Activated CD4-positive, alpha-beta T cell treated with anti-CD3 and anti-CD28 coated beads for 36 hours (primary cell): ENCODE results near the gene SLC7A4. TPM values are rescaled to one million over a fixed set of nuclear protein-coding genes. Genes with fewer than 3 reads are reported as not detected.
A peak's percentile ranks its signal among the peaks of the same experiment; 100 is the strongest.

Experiments used
- ATAC-seq: fragments of 200-7000 bp; cut with Tn5 transposase; one replicate; pipeline ENCODE4 v1.10.0; 2021; ENCODE audit warnings: mild to moderate bottlenecking, moderate library complexity
- CTCF ChIA-PET: fragments of 350-600 bp; sonication (Branson Sonifier 250); formaldehyde crosslinking; loops from one replicate; lab custom pipeline; 2021; ENCODE audit warnings: antibody characterized with exemption; lab: Charles Lee
- POLR2A ChIA-PET: fragments of 350-600 bp; sonication (Branson Sonifier 250); formaldehyde crosslinking; loops from one replicate; lab custom pipeline; 2021; ENCODE audit warnings: antibody characterized with exemption, inconsistent platforms; lab: Charles Lee
- DNase-seq: peaks from one replicate; pipeline ENCODE4 v3.0.0-alpha.2; 2020
- H3K27ac Mint-ChIP-seq: one replicate; pipeline ENCODE4 v1.8.0; 2021; ENCODE audit warnings: mixed read lengths
- H3K27me3 Mint-ChIP-seq: one replicate; pipeline ENCODE4 v1.8.0; 2021; ENCODE audit warnings: mixed read lengths
- H3K36me3 Mint-ChIP-seq: one replicate; pipeline ENCODE4 v1.8.0; 2021; ENCODE audit warnings: low read depth, mixed read lengths
- H3K4me1 Mint-ChIP-seq: one replicate; pipeline ENCODE4 v1.8.0; 2021; ENCODE audit warnings: mixed read lengths
- H3K4me3 Mint-ChIP-seq: one replicate; pipeline ENCODE4 v1.8.0; 2021; ENCODE audit warnings: mild to moderate bottlenecking, moderate library complexity, mixed read lengths
- H3K9me3 Mint-ChIP-seq: one replicate; pipeline ENCODE4 v1.8.0; 2021; ENCODE audit warnings: low read depth, mixed read lengths
- intact Hi-C, 2 experiments: fragments of 100-400 bp; cut with DNase I in 1 of 2; cut with micrococcal nuclease in 1 of 2; formaldehyde crosslinking; loops; one replicate each; pipeline versions ENCODE4 v1.14.2 to v1.15.1; 2022 to 2024; cut with DNase I, micrococcal nuclease
- total RNA-seq, 2 experiments: library from RNA; stranded (reverse); gene quantifications; one replicate each; pipeline ENCODE4 v1.2.3, GENCODE V29; 2021

The SLC7A4 gene
- not detected for total RNA-seq

GRCh38 chr22:21032037-21032867 lies at the start of gene SLC7A4:
Gene SLC7A4, minus strand, starts transcription at chr22:21032561. Its CDS starts 749 bp downstream, at chr22:21031812.
- ChIA-PET CTCF (no interaction called here), POLR2A (no interaction called here)
- Mint-ChIP-seq H3K9me3 (no peaks in the 10 kb centered on the region), H3K36me3 (no peaks in the 10 kb centered on the region), H3K4me1 (peaks cover 2% of the 10 kb centered on the region), H3K27ac (no peak within 1 kb of the TSS), H3K4me3 (no peak within 1 kb of the TSS), H3K27me3 (peaks cover 24% of the 10 kb centered on the region)
- DNase-seq = no peak
- intact Hi-C loops = loop anchor here in 1 of 2 experiments (5.0 kb wide), 1 partner anchor 45 kb away; no protein-coding TSS in a partner anchor
- peak; percentile 39 for ATAC-seq

DNA sequence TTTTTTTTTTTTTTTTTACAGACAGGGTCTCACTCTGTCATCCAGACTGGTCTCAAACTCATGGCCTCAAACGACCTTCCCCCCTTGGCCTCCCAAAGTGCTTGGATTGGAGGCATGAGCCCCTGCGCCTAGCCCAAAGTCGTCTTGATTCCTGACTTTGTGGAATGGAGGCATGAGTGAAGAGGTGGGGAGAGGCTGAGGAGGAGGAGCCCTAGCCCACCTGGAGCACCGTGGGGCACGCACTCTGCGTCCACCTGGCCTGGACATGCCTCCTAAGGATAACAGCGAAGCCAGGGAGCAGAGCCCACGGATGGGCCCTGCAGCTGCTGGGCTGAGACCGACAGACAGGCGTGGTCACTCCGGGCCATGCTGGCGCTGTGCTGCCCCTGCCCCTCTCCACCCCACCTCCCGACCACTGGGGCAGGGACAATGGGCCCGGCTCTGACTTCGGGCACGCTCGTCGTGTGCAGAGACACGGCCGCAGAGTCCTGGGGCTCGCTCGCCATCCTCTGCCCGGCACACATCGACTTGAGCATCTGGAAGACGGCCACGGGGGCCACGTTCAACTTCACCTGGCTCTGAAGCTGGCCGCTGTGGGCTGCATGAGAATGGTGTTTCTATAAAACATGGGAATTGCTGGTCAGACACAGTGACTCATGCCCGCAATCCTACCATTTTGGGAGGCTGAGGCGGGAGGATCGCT lies 48.2 kb upstream of the SLC7A4 start:
- CTCF ChIA-PET = no interaction called here
- POLR2A ChIA-PET = no interaction called here
- H3K27me3 Mint-ChIP-seq = no peaks in the 10 kb centered on the region
- no peaks in the 10 kb centered on the region for H3K36me3 Mint-ChIP-seq
- no peak overlapping the region for H3K4me3 Mint-ChIP-seq
- ATAC-seq (no peak), DNase-seq (no peak)
- no peak overlapping the region for H3K27ac Mint-ChIP-seq
- intact Hi-C loops = loop anchor here in 1 of 2 experiments (10.0 kb wide), 2 partner anchors 156 to 276 kb away; no protein-coding TSS in a partner anchor
- H3K9me3 Mint-ChIP-seq = no peaks in the 10 kb centered on the region
- no peaks in the 10 kb centered on the region for H3K4me1 Mint-ChIP-seq

- Mint-ChIP-seq H3K4me3 (no peak overlapping the region), H3K27me3 (no peaks in the 10 kb centered on the region), H3K4me1 (no peaks in the 10 kb centered on the region), H3K36me3 (no peaks in the 10 kb centered on the region), H3K9me3 (no peaks in the 10 kb centered on the region), H3K27ac (no peak overlapping the region)
- ChIA-PET POLR2A (no interaction called here), CTCF (no interaction called here)
- ATAC-seq (no peak), DNase-seq (no peak)
- intact Hi-C loops = loop anchor here in 1 of 2 experiments (5.0 kb wide), 1 partner anchor 47 kb away; the partner anchor contains the start of gene SLC7A4
Measured at GRCh38 chr22:21079493-21079892, 47.1 kb upstream of the SLC7A4 start.

- intact Hi-C loops = loop anchor here in 1 of 2 experiments (5.0 kb wide), 1 partner anchor 47 kb away; the partner anchor contains the start of gene SLC7A4
- no peaks in the 10 kb centered on the region for H3K27me3 Mint-ChIP-seq
- H3K4me1 Mint-ChIP-seq = no peaks in the 10 kb centered on the region
- no peak overlapping the region for H3K27ac Mint-ChIP-seq
- DNase-seq (no peak), ATAC-seq (no peak)
- H3K4me3 Mint-ChIP-seq = no peak overlapping the region
- CTCF ChIA-PET = no interaction called here
- no peaks in the 10 kb centered on the region for H3K9me3 Mint-ChIP-seq
- POLR2A ChIA-PET = no interaction called here
- H3K36me3 Mint-ChIP-seq = no peaks in the 10 kb centered on the region
Measured at GRCh38 chr22:21078916-21079315, 46.6 kb upstream of the SLC7A4 start.

DNA sequence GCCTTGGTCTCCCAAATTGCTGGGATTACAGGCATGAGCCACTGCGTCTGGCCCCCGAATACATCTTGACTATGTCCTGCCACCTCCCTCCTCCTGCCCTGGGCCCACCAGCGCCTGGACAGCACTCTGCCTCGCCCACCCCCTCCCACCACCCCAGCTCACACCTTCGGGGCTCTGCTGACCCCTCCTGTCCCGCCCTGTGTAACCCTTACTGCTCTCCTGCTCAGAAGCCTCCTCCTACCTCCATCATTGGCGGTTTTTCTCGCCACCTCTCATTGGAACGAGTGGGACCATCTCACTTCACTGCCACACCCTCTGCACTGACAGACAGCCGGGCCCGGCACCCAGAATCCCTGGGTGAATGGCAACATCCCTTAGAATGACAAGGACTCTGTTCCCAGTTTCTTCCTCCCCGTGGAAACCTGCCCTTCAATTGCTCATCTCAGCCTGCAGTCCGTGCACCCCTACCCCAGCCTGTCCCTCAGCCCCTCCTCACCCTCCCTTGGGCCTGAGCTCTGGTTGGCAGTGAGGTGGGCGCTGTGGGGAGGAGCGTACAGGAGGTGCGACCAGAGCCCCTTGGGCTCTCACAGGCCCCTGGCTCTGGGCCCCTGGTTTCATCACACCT lies 45.6 kb upstream of the SLC7A4 start:
- intact Hi-C loops = loop anchor here in 1 of 2 experiments (5.0 kb wide), 1 partner anchor 46 kb away; the partner anchor contains the start of gene SLC7A4
- POLR2A ChIA-PET = no interaction called here
- Mint-ChIP-seq H3K36me3 (no peaks in the 10 kb centered on the region), H3K4me1 (no peaks in the 10 kb centered on the region), H3K27me3 (no peaks in the 10 kb centered on the region), H3K4me3 (no peak overlapping the region), H3K27ac (no peak overlapping the region), H3K9me3 (no peaks in the 10 kb centered on the region)
- no peak for DNase-seq
- CTCF ChIA-PET = no interaction called here
- no peak for ATAC-seq

DNA sequence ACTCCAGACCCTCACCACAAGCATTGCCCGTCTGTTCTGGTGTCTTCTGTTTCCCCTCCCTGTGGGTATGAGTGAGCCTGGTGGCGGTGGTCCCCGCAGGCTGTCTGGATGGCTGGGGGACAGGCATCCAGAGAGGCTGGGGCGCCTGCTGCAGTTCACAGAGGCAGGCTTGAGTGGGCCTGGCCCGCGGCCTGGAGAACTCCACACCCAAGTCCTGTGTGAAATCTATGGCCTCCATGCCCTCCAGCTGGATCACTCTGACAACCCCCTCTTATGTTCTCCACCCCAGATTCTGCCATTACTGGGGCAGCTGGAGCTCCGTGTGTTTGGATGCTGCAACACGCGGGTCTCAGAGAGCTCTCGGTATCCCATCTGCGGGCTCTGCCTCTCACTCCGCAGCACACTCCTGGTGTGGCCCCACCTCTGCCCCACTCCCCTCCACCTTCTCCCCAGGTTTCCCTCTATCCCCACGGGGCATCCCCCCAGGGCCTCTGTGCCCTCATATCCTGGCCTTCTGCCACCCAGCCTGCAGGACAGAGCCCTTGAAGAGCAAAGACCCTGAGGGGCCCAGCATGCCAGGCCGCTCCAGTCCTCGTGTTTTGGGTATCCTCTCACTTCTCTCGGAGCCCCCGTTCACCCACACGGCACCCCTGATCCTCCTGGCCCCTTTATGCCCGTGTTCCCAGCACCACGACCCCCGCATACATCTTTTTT lies 44.7 kb upstream of the SLC7A4 start:
- Mint-ChIP-seq H3K4me3 (no peak overlapping the region), H3K27me3 (no peaks in the 10 kb centered on the region), H3K36me3 (no peaks in the 10 kb centered on the region), H3K4me1 (no peaks in the 10 kb centered on the region), H3K27ac (no peak overlapping the region), H3K9me3 (no peaks in the 10 kb centered on the region)
- DNase-seq = no peak
- CTCF ChIA-PET = no interaction called here
- ATAC-seq = no peak
- POLR2A ChIA-PET = no interaction called here
- intact Hi-C loops = loop anchor here in 1 of 2 experiments (5.0 kb wide), 1 partner anchor 45 kb away; the partner anchor contains the start of gene SLC7A4

DNA sequence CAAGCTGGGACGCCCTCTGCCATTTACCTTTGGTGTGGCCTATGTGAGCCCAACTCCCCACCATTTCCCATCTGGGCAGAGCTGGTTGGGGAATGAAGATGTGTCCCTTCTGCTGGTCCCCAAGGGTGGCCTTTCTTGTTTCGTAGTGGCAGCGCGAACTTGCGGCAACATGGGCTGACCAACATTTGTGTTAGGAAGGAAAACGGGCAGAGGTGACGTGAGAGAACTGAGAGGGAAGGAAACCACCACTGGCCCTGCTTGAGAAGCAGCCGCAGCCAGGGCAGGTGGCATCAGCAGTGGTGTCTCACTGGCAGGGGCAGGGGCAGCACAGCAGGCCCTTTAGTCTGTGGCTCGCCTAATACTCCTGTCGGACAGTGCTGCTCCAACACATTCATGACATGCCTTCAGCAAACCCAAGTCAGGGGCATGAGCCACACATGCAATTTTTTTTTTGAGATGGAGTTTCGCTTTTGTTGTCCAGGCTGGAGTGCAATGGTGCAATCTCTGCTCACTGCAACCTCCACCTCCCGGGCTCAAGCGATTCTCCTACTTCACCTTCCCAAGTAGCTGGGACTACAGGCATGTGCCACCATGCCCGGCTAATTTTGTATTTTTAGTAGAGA lies 43.3 kb upstream of the SLC7A4 start:
- ATAC-seq (no peak), DNase-seq (no peak)
- Mint-ChIP-seq H3K36me3 (no peaks in the 10 kb centered on the region), H3K4me3 (no peak overlapping the region), H3K27me3 (no peaks in the 10 kb centered on the region), H3K4me1 (no peaks in the 10 kb centered on the region), H3K27ac (no peak overlapping the region), H3K9me3 (no peaks in the 10 kb centered on the region)
- CTCF ChIA-PET = no interaction called here
- intact Hi-C loops = loop anchor here in 1 of 2 experiments (5.0 kb wide), 1 partner anchor 43 kb away; the partner anchor contains the start of gene SLC7A4
- POLR2A ChIA-PET = no interaction called here

DNA sequence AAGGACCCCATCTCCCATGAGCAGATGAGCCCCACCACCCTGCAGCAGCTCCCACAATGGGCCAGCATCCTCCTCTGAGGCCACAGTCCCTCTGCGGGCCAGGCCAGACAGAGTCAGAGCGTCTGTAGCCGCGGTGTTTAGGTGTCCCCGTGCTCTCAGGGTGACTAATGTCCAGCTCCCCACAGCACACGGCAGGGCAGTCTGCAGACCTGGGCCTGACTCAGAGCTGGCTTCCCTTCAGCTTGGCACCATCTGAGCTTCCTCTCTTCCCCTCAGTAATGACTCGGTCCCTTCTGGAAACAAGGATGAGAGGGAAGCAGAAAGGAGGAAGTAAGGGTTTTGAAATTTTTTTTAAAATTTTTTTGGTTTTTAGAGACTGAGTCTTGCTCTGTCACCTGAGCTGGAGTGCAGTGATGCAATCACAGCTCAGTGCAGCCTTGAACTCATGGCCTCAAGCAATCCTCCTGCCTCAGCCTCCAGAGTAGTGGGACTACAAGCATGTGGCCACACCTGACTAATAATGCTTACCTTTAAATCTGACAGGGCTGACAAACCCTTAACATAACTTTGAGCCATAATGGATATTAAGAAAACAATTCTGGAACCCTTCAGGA lies 41.8 kb upstream of the SLC7A4 start:
- ChIA-PET CTCF (interaction anchor here (0.7 to 0.9 kb wide), 2 partner anchors 29 to 140 kb away, joined by 3 read pairs; no protein-coding TSS in a partner anchor), POLR2A (no interaction called here)
- Mint-ChIP-seq H3K4me1 (no peaks in the 10 kb centered on the region), H3K9me3 (no peaks in the 10 kb centered on the region), H3K27ac (no peak overlapping the region), H3K27me3 (no peaks in the 10 kb centered on the region), H3K36me3 (no peaks in the 10 kb centered on the region), H3K4me3 (no peak overlapping the region)
- DNase-seq (no peak), ATAC-seq (no peak)
- intact Hi-C loops = no loop called here

- no peak for DNase-seq
- Mint-ChIP-seq H3K36me3 (no peaks in the 10 kb centered on the region), H3K27ac (no peak overlapping the region), H3K9me3 (no peaks in the 10 kb centered on the region), H3K4me1 (no peaks in the 10 kb centered on the region), H3K4me3 (no peak overlapping the region), H3K27me3 (no peaks in the 10 kb centered on the region)
- ATAC-seq = no peak
- POLR2A ChIA-PET = no interaction called here
- CTCF ChIA-PET = interaction anchor here (0.7 to 0.9 kb wide), 3 partner anchors 29 to 139 kb away, joined by 3 read pairs; no protein-coding TSS in a partner anchor
- intact Hi-C loops = no loop called here
Measured at GRCh38 chr22:21073482-21073881, 41.1 kb upstream of the SLC7A4 start.

DNA sequence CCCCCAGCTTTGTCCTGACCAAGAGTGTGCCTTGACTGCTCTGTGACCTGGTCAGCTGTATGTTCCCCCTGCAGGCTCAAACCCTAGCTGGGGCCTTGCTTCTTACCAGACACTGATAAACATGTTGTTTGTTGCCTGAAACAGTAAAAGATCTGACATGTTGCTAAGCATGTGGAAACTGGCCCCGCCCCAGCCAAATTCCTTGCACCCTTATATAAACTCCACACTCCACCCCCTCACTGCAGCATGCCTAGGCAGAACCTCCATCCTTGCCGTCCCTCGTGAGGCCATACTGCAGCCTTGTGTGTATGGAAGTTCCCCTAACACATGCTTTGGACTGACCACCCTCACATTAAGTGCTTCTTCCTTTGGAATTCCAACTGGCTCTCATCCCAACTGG lies 40.7 kb upstream of the SLC7A4 start:
- H3K9me3 Mint-ChIP-seq = no peaks in the 10 kb centered on the region
- H3K36me3 Mint-ChIP-seq = no peaks in the 10 kb centered on the region
- H3K27ac Mint-ChIP-seq = no peak overlapping the region
- no peak overlapping the region for H3K4me3 Mint-ChIP-seq
- POLR2A ChIA-PET = no interaction called here
- no peak for ATAC-seq
- DNase-seq = no peak
- peaks cover 2% of the 10 kb centered on the region for H3K4me1 Mint-ChIP-seq
- intact Hi-C loops = no loop called here
- CTCF ChIA-PET = interaction anchor here (0.7 kb wide), 1 partner anchor 112 kb away, joined by 3 read pairs; no protein-coding TSS in a partner anchor
- no peaks in the 10 kb centered on the region for H3K27me3 Mint-ChIP-seq
